GM23248 (cell line): Measurements from ENCODE around the gene STARD4. TPM values are rescaled to one million over a fixed set of nuclear protein-coding genes. Genes with fewer than 3 reads are reported as not detected.
A peak's percentile ranks its signal among the peaks of the same experiment; 100 is the strongest.

Experiments used
- DNase-seq: peaks from one replicate; pipeline ENCODE4 v3.0.0-alpha.2; 2015
- H2AFZ ChIP-seq: fragments of 200-600 bp; sonication (generic); 2 replicates; pipeline ENCODE4 v1.6.1; 2016; ENCODE audit warnings: antibody characterized with exemption
- H3F3A ChIP-seq: fragments of 200-600 bp; sonication (generic); 2 replicates; pipeline ENCODE4 v1.6.1; 2016; ENCODE audit warnings: mild to moderate bottlenecking, antibody characterized with exemption, mixed run types; ENCODE audit not compliant: insufficient read depth
- H3K27ac ChIP-seq: fragments of 200-600 bp; sonication (generic); 2 replicates; pipeline ENCODE4 v1.5.1; 2016; ENCODE audit warnings: mild to moderate bottlenecking
- H3K27me3 ChIP-seq: fragments of 200-600 bp; sonication (generic); replicated peaks from 2 replicates; pipeline ENCODE4 v1.6.1; 2016; ENCODE audit warnings: mild to moderate bottlenecking; ENCODE audit not compliant: insufficient read depth
- H3K36me3 ChIP-seq: fragments of 200-600 bp; sonication (generic); 2 replicates; pipeline ENCODE4 v1.6.1; 2016; ENCODE audit warnings: low read depth, mild to moderate bottlenecking
- H3K4me1 ChIP-seq: fragments of 200-600 bp; sonication (generic); 2 replicates; pipeline ENCODE4 v1.6.1; 2016; ENCODE audit warnings: mild to moderate bottlenecking; ENCODE audit not compliant: insufficient read depth
- H3K4me2 ChIP-seq: fragments of 200-600 bp; sonication (generic); one replicate; pipeline ENCODE4 v1.6.1; 2016; ENCODE audit warnings: mild to moderate bottlenecking; ENCODE audit not compliant: unreplicated experiment
- H3K4me3 ChIP-seq: fragments of 200-600 bp; sonication (generic); 2 replicates; pipeline ENCODE4 v1.5.1; 2016; ENCODE audit warnings: mild to moderate bottlenecking
- H3K79me2 ChIP-seq: fragments of 200-600 bp; sonication (generic); 2 replicates; pipeline ENCODE4 v1.6.1; 2016; ENCODE audit warnings: mild to moderate bottlenecking; ENCODE audit not compliant: insufficient read depth
- H3K9ac ChIP-seq: fragments of 200-600 bp; sonication (generic); 2 replicates; pipeline ENCODE4 v1.6.1; 2016; ENCODE audit warnings: mild to moderate bottlenecking
- H3K9me2 ChIP-seq: fragments of 200-600 bp; sonication (generic); 2 replicates; pipeline ENCODE4 v1.6.1; 2016; ENCODE audit warnings: mixed run types, mild to moderate bottlenecking, moderate library complexity; ENCODE audit not compliant: insufficient read depth
- H3K9me3 ChIP-seq: fragments of 200-600 bp; sonication (generic); one replicate; pipeline ENCODE4 v1.6.1; 2017; ENCODE audit warnings: low read depth
- H4K20me1 ChIP-seq: fragments of 200-600 bp; sonication (generic); 2 replicates; pipeline ENCODE4 v1.6.0; 2016; ENCODE audit not compliant: insufficient read depth
- EZH2 ChIP-seq: fragments of 200-600 bp; sonication (generic); IDR thresholded peaks from 2 replicates; pipeline ENCODE4 v1.6.1; 2018; ENCODE audit warnings: antibody characterized with exemption, mild to moderate bottlenecking; ENCODE audit not compliant: insufficient read depth, poor library complexity, severe bottlenecking
- EZH2phosphoT487 ChIP-seq: fragments of 200-600 bp; sonication (generic); IDR thresholded peaks from 2 replicates; pipeline ENCODE4 v1.6.1; 2018; ENCODE audit warnings: antibody characterized with exemption, moderate library complexity, mild to moderate bottlenecking, low read depth; ENCODE audit not compliant: insufficient read depth
- WGBS, 2 experiments: methylation state at CpG; one replicate each; pipeline ENCODE4 v1.1.6; 2015 to 2017; ENCODE audit warnings: low lambda C conversion rate in 2 of 2, low coverage in 1 of 2; ENCODE audit errors: missing lambda C conversion rate in 2 of 2; 5-methylcytosine and 5-hydroxymethylcytosine counted together
- in situ Hi-C: fragments of 300-500 bp; cut with MboI; formaldehyde crosslinking; loops from 2 replicates; pipeline ENCODE4 v1.15.0; 2020
- polyA plus RNA-seq: library from polyadenylated mRNA; unstranded; fragments of >200 nt; fragmentation: Nextera tagmentation; extraction: Ambion mirVana; gene quantifications from 2 replicates; pipeline ENCODE4 v1.2.1, GENCODE V29; 2016
- total RNA-seq: library from RNA; depleted of rRNA; stranded (reverse); fragments of >200 nt; shearing (Covaris generic); gene quantifications from 2 replicates; pipeline ENCODE4 v1.2.3, GENCODE V29; 2014; rRNA removed

The STARD4 gene
- 40.1 and 45.3 TPM in 2 replicates for total RNA-seq
- 21.1 and 24.4 TPM in 2 replicates for polyA plus RNA-seq

GRCh38 chr5:111512375-111513130 is at the start of gene STARD4:
Gene STARD4, minus strand, starts transcription at chr5:111512535. Its CDS starts 5,102 bp downstream, at chr5:111507433.
- Histone ChIP-seq H3K79me2 (peaks cover 47% of the 10 kb centered on the region), H4K20me1 (no peaks in the 10 kb centered on the region), H3K27me3 (no peaks in the 10 kb centered on the region), H3K36me3 (no peaks in the 10 kb centered on the region), H3F3A (peaks cover 15% of the 10 kb centered on the region; the same call in 1 of the 2 replicates), H3K9me3 (no peaks in the 10 kb centered on the region), H3K4me2 (peak within 1 kb of the TSS; percentile 89), H3K27ac (peak within 1 kb of the TSS; percentile 77), H3K4me1 (peaks cover 15% of the 10 kb centered on the region; the same call in 1 of the 2 replicates), H3K9me2 (no peaks in the 10 kb centered on the region), H3K4me3 (peak within 1 kb of the TSS; percentile 89), H2AFZ (peak within 1 kb of the TSS; percentile 82), H3K9ac (peak within 1 kb of the TSS; percentile 83)
- TF ChIP-seq EZH2 (no peak), EZH2phosphoT487 (no peak)
- in situ Hi-C loops = no loop called here
- DNase-seq = peak; percentile 96
- WGBS, 2 experiments = 0% methylated on average over 34 to 36 of the region's 41 CpGs

DNA sequence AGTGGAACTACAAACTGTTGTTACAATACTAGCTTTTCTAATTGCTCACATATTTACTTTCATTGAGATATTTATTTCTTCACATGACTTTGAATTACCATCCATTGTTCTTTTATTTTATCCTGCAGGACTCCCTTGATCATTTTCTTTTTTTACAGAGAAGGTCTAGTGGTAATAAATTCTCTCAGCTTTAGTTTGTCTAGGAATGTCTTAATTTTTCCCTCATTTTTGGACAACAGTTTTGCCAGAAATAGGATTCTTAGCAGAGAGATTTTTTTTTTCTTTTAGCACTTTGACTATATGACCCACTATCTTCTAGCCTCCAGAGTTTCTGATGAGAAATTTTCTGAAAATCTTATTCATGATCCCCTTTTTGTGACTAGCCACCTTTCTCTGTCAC is 47.3 kb upstream of the STARD4 start:
- Histone ChIP-seq H3K4me2 (no peak overlapping the region), H3K9ac (no peak overlapping the region), H3K27me3 (no peaks in the 10 kb centered on the region), H3K4me3 (no peak overlapping the region), H3K36me3 (no peaks in the 10 kb centered on the region), H3K4me1 (no peaks in the 10 kb centered on the region), H3F3A (no peaks in the 10 kb centered on the region), H3K9me3 (no peaks in the 10 kb centered on the region), H3K27ac (no peak overlapping the region), H4K20me1 (no peaks in the 10 kb centered on the region), H2AFZ (no peak overlapping the region), H3K9me2 (no peaks in the 10 kb centered on the region), H3K79me2 (no peaks in the 10 kb centered on the region)
- DNase-seq = no peak
- TF ChIP-seq EZH2phosphoT487 = no peak
- TF ChIP-seq EZH2 = no peak
- in situ Hi-C loops = no loop called here

DNA sequence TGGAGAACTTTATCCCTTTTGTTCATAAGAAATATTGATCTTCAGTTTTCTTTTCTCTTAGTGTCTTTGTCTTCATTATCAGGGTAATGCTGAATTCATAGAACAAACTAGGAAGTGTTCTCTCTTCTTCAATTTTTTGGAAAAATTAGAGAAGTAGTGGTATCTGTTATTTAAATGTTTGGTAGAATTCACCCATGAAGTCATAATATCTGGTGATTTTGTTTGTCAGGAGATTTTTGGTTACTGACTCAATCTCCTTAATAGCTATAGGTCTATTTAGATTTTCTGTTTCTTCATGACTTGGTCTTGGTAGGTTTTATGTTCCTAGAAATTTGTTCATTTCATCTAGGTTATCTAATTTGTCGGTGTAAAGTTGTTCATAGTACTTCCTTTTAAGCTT is 45.4 kb upstream of the STARD4 start:
- no peak overlapping the region for H3K9ac ChIP-seq
- no peak overlapping the region for H3K4me2 ChIP-seq
- H3K4me3 ChIP-seq = no peak overlapping the region
- H3F3A ChIP-seq = no peaks in the 10 kb centered on the region
- no peaks in the 10 kb centered on the region for H3K9me3 ChIP-seq
- no peaks in the 10 kb centered on the region for H3K27me3 ChIP-seq
- TF ChIP-seq EZH2 = no peak
- no peak for TF ChIP-seq EZH2phosphoT487
- no peaks in the 10 kb centered on the region for H4K20me1 ChIP-seq
- in situ Hi-C loops = no loop called here
- H3K36me3 ChIP-seq = no peaks in the 10 kb centered on the region
- WGBS, 2 experiments = 79 to 87% methylated on average over 1 of the region's 1 CpG
- no peak overlapping the region for H2AFZ ChIP-seq
- no peak overlapping the region for H3K27ac ChIP-seq
- H3K9me2 ChIP-seq = no peaks in the 10 kb centered on the region
- no peaks in the 10 kb centered on the region for H3K79me2 ChIP-seq
- DNase-seq = no peak
- no peaks in the 10 kb centered on the region for H3K4me1 ChIP-seq

GRCh38 chr5:111557111-111557510 is 44.8 kb upstream of the STARD4 start:
- in situ Hi-C loops = no loop called here
- H3K36me3 ChIP-seq = no peaks in the 10 kb centered on the region
- no peaks in the 10 kb centered on the region for H3K9me3 ChIP-seq
- H3K4me3 ChIP-seq = no peak overlapping the region
- H3K9me2 ChIP-seq = no peaks in the 10 kb centered on the region
- 0 out of 2 replicates have a peak, but pooled peaks cover under 1% of the 10 kb centered on the region for H3F3A ChIP-seq
- DNase-seq = no peak
- no peak overlapping the region for H3K9ac ChIP-seq
- no peaks in the 10 kb centered on the region for H4K20me1 ChIP-seq
- H2AFZ ChIP-seq = no peak overlapping the region
- no peaks in the 10 kb centered on the region for H3K27me3 ChIP-seq
- no peak overlapping the region for H3K27ac ChIP-seq
- TF ChIP-seq EZH2 = no peak
- TF ChIP-seq EZH2phosphoT487 = no peak
- no peaks in the 10 kb centered on the region for H3K4me1 ChIP-seq
- WGBS, 2 experiments = 78 to 84% methylated on average over 1 of the region's 1 CpG
- H3K4me2 ChIP-seq = no peak overlapping the region
- no peaks in the 10 kb centered on the region for H3K79me2 ChIP-seq
